Stimulated activated CD4-positive, alpha-beta T cell treated with anti-CD3 and anti-CD28 coated beads, Interleukin-1b, Interleukin-23, amount 100 ng/mL, for 24 hours (primary cell): ENCODE data around the gene SOX3.

Experiments
- DNase-seq, 4 experiments: peaks; one replicate each; pipeline ENCODE4 v3.0.0-alpha.2; 2020; ENCODE audit warnings: low read depth in 4 of 4, low spot score in 1 of 4

Gene SOX3

GRCh38 chrX:140504371-140505324, at the start of gene SOX3:
Gene SOX3, minus strand, starts transcription at chrX:140505069. Its CDS starts 9 bp downstream, at chrX:140505060.
- no peak for DNase-seq

DNA sequence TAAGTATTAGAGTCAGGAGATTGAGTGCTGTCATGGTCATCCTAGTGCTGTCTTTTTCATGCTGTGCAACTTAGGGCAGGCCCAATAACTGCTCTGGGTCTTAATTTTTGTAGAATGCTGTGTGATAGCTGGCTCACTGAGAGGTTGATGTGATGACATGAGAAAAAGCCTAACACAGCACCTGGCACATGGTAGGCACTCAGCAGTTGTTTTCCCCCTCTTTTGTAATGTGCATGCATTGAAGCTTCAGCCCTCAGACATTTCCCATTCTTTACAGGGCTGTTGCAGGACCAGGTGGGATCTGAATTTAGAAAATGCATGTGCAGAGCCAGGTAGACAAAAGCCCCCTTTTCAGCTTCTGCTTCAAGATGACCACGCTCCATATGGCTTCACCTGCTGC, 44.1 kb upstream of the SOX3 start:
- DNase-seq = no peak

DNA sequence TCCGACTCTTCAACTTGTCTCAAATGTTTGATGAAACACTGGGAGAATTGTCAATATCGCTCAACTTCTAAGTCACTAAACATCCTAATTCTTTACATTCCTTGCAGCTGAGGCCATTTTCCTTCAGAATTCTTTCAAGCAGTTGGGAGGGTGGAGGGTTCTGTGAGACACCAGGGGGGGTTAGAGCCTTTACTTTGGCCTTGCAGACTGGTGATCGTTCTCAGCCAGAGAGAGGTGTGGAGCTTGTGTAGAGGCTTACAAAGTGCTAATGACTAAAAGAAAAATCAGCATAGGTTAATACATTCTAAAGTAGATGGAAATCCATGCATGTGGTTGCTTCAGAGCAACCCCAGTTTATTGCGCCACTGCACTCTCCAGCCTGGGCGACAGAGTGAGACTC, 21.3 kb upstream of the SOX3 start:
- DNase-seq = no peak

- DNase-seq = no peak
These were observed 20.6 kb upstream of the SOX3 start for GRCh38 chrX:140525448-140525847.

GRCh38 chrX:140524556-140524955, 19.7 kb upstream of the SOX3 start:
- no peak for DNase-seq

- DNase-seq = no peak
These were observed 16.5 kb upstream of the SOX3 start for GRCh38 chrX:140521393-140521792.

DNA sequence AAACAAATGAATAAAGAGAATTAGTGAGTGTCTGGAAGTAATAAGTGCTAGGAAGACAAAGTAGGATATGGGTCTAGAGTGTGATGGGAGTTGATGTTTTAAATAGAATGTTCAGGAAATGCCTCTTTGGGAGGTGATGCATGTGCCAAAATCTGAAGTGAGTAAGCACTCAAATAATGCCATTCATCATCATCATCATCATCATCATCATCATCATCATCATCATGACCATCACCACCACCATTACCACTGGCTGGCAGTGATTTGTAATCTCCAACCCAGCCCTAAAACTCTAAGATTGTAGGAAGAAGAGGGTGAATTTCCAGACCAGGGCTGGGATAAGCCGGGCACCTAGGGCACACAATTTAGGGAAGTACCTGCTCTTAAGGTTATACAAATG, 9.7 kb upstream of the SOX3 start:
- DNase-seq = no peak

GRCh38 chrX:140510895-140511295, 6.0 kb upstream of the SOX3 start:
- DNase-seq = no peak

DNA sequence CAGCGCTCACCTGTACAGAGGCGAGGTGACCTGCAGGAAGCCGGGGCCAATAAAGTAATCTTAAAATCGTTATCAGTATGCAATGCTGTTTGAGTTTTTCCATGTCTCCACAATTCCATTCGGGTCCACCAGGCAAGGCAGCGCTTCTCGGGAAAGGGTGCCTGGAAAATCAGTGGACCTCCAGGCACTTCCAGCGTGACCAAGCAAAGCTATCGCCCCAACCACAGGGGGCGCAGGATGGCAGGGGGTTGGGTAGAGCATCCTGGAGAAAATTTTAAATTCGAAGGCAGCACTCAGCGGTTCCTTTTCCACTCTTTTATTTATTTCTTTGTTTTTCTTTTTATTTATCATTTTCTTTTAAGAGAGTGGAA, 5.4 kb upstream of the SOX3 start:
- no peak for DNase-seq

DNA sequence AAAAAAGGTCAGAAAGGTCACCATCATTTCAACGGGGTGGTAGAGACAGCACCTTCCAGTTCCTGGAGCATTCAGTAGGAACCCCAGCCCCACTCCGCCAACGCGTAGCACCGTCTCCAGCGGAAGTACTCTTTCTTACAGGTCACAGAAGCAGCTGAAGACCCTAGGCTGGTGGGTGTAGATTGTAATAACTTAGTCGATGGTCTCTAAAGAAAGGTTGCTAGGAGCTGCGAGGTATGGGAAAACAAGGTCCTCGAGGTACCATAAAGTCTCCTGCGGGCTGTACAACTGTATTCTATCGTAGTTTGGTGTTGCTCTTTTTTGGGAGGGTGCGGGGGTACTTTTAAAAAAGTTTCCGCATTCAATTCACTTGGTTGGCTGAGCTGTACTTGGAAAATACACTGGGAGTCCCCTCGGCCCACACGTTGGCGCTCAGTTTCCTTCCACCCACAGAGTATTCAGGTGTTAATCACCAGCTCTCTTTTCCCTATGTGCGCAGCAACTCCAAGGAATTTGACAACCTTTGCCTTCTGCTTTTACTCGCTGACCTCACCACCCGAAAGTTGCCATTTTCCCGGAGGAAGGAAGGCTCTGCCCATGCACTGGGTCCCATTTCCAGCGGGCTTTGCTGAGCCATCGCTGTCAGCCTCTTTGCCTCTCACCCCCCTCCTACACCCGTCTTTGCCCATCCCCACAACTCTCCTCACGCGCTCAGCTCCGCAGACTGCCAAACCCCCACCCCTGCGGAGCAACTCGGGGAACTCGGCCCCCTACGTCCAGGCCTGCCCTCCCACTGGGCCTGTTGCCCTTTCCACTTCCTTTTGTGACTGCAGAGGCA, 4.8 kb upstream of the SOX3 start:
- no peak for DNase-seq

- no peak for DNase-seq
These were observed 4.1 kb upstream of the SOX3 start for GRCh38 chrX:140508958-140509357.

DNA sequence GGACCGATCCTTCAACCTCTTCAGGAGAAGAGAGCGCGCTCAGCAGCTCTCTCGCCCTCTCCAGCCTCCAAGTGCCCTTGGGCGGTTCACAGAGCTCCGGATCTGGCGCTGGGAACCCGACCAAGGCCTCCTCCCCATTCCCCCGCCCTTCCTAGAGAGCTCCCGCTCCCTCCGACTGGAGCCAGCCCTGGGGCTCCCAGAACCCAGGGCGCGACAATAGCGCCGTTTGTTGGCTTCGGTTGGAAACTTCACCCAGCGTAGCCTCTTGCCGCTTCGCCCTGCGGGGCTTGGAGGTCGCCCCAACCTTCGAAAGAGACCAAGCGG, 3.1 kb upstream of the SOX3 start:
- DNase-seq = no peak

DNA sequence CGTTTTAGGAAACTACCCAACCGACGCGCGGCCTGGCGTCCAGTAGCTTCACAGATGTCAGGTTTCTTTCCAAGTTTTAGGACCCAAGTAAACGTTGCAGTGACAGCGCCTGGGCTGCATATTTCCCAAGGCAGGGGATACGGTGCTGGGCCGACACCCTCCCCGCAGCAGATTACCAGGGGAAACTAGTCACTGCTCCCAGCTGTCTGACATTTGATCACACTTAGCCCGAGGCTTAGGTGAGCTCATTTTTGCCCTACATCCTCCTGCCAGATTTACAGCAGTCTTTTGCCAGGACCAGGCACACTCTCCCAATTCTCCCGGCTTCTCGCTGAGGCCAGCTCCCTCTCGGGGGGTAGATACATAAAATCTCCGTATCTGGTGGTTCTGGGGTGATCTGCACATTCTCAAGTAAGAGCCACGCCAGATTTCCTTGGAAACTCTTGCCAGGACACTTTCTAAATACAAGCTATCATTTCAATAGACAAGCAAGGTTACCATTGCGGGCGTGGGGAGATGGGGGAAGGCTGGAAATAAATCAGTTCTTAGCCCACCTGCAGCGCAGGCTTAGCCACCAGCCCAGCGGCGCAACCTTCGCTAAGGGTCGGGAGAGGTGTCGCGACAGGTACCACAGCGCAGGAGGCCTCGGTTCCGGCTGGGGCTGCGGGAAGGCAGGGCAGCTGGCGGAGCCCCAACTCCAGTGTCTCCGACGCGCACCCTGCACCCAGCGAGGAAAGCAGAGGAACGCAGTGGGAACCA, 2.5 kb upstream of the SOX3 start:
- no peak for DNase-seq

DNA sequence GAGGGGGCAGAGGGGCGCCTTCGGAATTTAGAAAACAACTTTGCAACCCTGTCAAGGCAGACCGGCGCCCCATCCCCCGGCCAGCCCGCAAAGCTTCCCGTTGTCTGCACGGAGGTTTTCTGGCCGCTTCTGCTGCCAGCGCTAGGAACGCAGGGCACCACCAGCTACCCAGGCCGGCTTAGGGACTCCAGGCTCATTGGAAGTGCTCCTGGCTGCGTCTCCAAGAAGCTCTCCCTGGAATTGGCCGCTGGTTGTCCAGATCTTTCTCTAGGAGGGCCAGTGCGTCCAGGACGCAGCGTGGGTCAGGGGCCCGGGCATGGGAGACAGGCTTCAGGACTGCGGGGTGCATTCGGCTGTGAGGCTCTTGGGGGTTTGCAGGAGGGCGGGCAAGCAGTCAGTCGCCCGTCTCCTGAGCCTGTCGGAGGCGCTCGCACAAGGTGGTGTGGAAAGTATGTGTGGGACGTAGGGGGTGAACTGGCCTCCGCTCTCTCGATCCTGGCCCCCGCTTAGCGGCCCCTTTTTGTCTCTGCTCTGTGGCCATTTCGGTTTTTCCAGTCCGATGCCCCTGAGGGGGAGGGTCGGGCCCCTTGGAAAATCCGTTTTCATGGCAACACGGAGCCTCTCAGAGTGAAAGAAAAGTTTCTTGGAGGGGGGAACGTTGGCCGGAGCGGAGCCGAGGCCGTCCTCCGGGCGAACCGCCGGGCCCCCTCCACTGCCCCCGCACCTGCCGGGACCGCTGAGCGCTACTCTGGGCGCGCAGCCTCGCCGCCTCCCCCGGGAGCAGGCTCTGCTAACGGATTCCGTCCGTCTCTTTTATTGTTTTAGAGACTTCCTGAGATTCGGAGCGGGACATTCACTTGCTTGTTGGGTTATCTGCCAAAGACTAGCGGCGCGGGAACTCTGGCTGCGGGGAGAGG, 810 bp upstream of the SOX3 start:
- no peak for DNase-seq

DNA sequence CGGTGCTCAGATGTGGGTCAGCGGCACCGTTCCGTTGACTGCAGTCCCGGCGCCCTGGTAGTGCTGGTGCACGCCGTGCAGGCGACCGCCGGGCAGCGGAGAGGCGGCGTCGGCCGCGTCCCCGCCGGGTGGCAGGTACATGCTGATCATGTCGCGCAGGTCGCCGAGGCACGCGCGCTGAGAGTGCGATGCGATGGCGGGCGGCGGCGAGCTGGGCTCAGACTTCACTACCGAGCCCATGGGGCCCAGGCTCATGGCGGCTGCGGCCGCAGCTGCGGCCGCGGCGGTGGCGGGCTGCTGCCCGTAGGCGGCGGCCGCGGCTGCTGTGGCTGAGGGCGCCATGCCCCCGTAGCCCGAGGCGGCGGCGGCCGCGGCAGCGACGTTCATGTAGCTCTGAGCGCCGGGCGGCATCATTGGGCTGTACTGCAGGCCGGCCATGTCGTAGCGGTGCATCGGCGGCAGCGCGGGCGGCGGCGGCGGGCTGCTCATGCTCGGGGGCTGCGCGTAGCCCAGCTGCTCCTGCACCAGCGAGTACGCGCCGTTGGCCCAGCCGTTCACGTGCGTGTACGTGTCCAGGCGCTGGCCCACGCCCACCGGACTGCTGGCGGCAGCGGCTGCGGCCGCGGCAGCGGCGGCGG, 1.0 kb downstream of the SOX3 start:
- DNase-seq = no peak

GRCh38 chrX:140503238-140503601, 1.6 kb downstream of the SOX3 start:
- DNase-seq = no peak

DNA sequence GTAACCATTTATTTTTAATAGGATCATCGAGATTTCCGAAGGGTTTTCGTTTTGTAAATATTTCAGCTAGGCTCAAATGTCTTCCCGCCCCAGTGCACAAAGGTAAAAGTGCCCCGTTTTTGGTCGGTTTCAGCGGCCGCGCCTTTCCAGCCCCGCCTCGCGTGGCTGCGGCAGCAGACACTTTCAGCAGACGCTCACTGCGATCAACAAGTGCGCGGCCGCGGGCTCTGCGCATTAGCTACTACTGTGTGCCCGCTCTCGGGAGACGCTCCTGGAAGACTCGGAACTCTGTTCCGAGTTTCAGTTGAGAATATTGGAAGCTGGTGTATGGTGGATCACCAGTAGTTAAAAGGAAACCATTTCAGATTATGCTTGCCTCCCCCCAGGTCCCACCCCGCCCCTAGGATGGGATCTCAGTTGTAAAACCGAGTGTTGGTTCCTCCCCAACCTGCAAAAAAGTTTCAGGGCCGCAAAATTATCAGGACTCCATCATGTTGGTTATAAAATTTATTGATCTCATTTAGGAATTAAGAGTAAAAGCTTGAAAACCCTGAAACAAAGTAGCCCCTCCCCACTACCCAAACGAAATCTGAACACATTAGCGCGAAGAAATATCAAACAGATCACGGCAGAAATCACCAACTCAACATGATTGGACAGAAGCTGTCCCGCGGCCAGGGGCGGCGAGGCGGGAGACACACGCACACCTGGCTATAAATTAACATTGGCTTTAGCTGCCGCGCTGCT, 2.2 kb downstream of the SOX3 start:
- DNase-seq = no peak

GRCh38 chrX:140501940-140502468, 2.9 kb downstream of the SOX3 start:
- DNase-seq = no peak

- no peak for DNase-seq
These were observed 3.5 kb downstream of the SOX3 start for GRCh38 chrX:140501321-140501720.
